ENCODE measurements around the gene FAM200C. TPM values are rescaled to one million over a fixed set of nuclear protein-coding genes. Genes with fewer than 3 reads are reported as not detected.

Gene FAM200C
- total RNA-seq, 2 donors from 2014 or later, result 1.8 to 2.3 TPM

- H3K9me3 ChIP-seq, result no peaks in the 10 kb centered on the region
- H3K4me3 ChIP-seq, result peak overlapping the region; percentile 64
- no peak for TF ChIP-seq CTCF (IDR thresholded peaks at IDR 0.05)
- no peak for DNase-seq
- H3K27ac ChIP-seq, result peak overlapping the region; percentile 76
- peak overlapping the region; percentile 20 to 93 for H3K9ac ChIP-seq (ENCODE audit: low read depth in 2 of 2, low read length in 2 of 2)
- peaks cover 7% of the 10 kb centered on the region for H3K4me1 ChIP-seq
- peaks cover 2% of the 10 kb centered on the region for H3K36me3 ChIP-seq
- intact Hi-C loops (cut with DNase I), result no loop called here
- H3K27me3 ChIP-seq, result no peaks in the 10 kb centered on the region
Observed at GRCh38 chr5:160419458-160420330, 19.8 kb upstream of the FAM200C start.

GRCh38 chr5:160418561-160419457 is 19.0 kb upstream of the FAM200C start, which contains the start of gene SLU7:
TSS of gene SLU7 (minus strand) at chr5:160419081. CDS start at chr5:160415294, 3,787 bp downstream.
- H3K36me3 ChIP-seq, result peaks cover 6% of the 10 kb centered on the region
- no peaks in the 10 kb centered on the region for H3K9me3 ChIP-seq
- TF ChIP-seq CTCF (IDR thresholded peaks at IDR 0.05), result no peak
- intact Hi-C loops (cut with DNase I), result no loop called here
- DNase-seq, result peak; percentile 95
- peak within 1 kb of the TSS; percentile 89 to 93 for H3K9ac ChIP-seq (ENCODE audit: low read depth in 2 of 2, low read length in 2 of 2)
- H3K4me3 ChIP-seq, result peak within 1 kb of the TSS; percentile 64
- H3K4me1 ChIP-seq, result peaks cover 7% of the 10 kb centered on the region
- peak within 1 kb of the TSS; percentile 76 for H3K27ac ChIP-seq
- no peaks in the 10 kb centered on the region for H3K27me3 ChIP-seq

- intact Hi-C loops (cut with DNase I), result no loop called here
Observed at GRCh38 chr5:160398806-160399205, 1.0 kb downstream of the FAM200C start.

GRCh38 chr5:160397492-160397891 is 2.4 kb downstream of the FAM200C start:
- Histone ChIP-seq H3K4me3 (no peak overlapping the region), H3K4me1 (peaks cover 8% of the 10 kb centered on the region), H3K9ac (ENCODE audit: low read depth in 2 of 2, low read length in 2 of 2) (no peak overlapping the region), H3K27ac (no peak overlapping the region), H3K27me3 (no peaks in the 10 kb centered on the region), H3K9me3 (no peaks in the 10 kb centered on the region), H3K36me3 (peaks cover 5% of the 10 kb centered on the region)
- intact Hi-C loops (cut with DNase I), result no loop called here
- TF ChIP-seq CTCF (IDR thresholded peaks at IDR 0.05), result no peak
- no peak for DNase-seq

More at GRCh38 chr5:160398806-160399205, 1.0 kb downstream of the FAM200C start:
- Histone ChIP-seq H3K4me3 (peak overlapping the region; percentile 50), H3K36me3 (peaks cover 5% of the 10 kb centered on the region), H3K4me1 (peaks cover 8% of the 10 kb centered on the region), H3K27ac (no peak overlapping the region), H3K9me3 (no peaks in the 10 kb centered on the region), H3K27me3 (no peaks in the 10 kb centered on the region), H3K9ac (ENCODE audit: low read depth in 2 of 2, low read length in 2 of 2) (peak overlapping the region in 1 of 2 donors; percentile 26)
- TF ChIP-seq CTCF (IDR thresholded peaks at IDR 0.05), result no peak
- DNase-seq, result no peak

GRCh38 chr5:160395111-160395510 is 4.7 kb downstream of the FAM200C start:
- Histone ChIP-seq H3K36me3 (no peaks in the 10 kb centered on the region), H3K27me3 (no peaks in the 10 kb centered on the region), H3K9me3 (no peaks in the 10 kb centered on the region), H3K27ac (no peak overlapping the region), H3K4me3 (no peak overlapping the region), H3K9ac (ENCODE audit: low read depth in 2 of 2, low read length in 2 of 2) (no peak overlapping the region), H3K4me1 (peaks cover 8% of the 10 kb centered on the region)
- no peak for DNase-seq
- TF ChIP-seq CTCF (IDR thresholded peaks at IDR 0.05), result no peak
- intact Hi-C loops (cut with DNase I), result no loop called here

Data from colonic mucosa (tissue), 4 donors.